Upper lobe of left lung (tissue), 6 donors: ENCODE measurements around the gene SORBS2. TPM values are rescaled to one million over a fixed set of nuclear protein-coding genes. Genes with fewer than 3 reads are reported as not detected.

Experiments used
- ATAC-seq, 2 donors: fragments of 200-7000 bp; cut with Tn5 transposase; one replicate each; pipeline ENCODE4 v1.9.1; 2022; ENCODE audit warnings: mild to moderate bottlenecking in 2 of 2, moderate library complexity in 2 of 2; ENCODE audit not compliant: low FRiP score in 2 of 2
- DNase-seq, 2 donors: peaks; one replicate each; pipeline ENCODE4 v3.0.0-alpha.2; 2019 to 2020
- H3K27ac ChIP-seq, 4 donors: fragments of 200-600 bp; sonication (generic); one replicate each; pipeline ENCODE4 v1.5.1; 2016 to 2019
- H3K27me3 ChIP-seq, 4 donors: fragments of 200-600 bp; sonication (generic); one replicate each; pipeline ENCODE4 v1.5.1; 2017 to 2019
- H3K36me3 ChIP-seq, 4 donors: fragments of 200-600 bp; sonication (generic); one replicate each; pipeline ENCODE4 v1.5.1; 2016 to 2019
- H3K4me1 ChIP-seq, 4 donors: fragments of 200-600 bp; sonication (generic); one replicate each; pipeline ENCODE4 v1.5.1; 2018 to 2019
- H3K4me3 ChIP-seq, 4 donors: fragments of 200-600 bp; sonication (generic); one replicate each; pipeline ENCODE4 v1.5.1; 2017 to 2019; ENCODE audit warnings: mild to moderate bottlenecking in 2 of 4, moderate library complexity in 1 of 4
- H3K9me3 ChIP-seq, 4 donors: fragments of 200-600 bp; sonication (generic); one replicate each; pipeline ENCODE4 v1.5.1; 2018 to 2019
- CTCF ChIP-seq, 6 experiments: fragments of 450-650 bp in 4 of 6; fragments of 200-600 bp in 2 of 6; sonication (generic) in 2 of 6; IDR thresholded peaks; one replicate each; pipeline ENCODE4 v1.5.1; 2016 to 2019; ENCODE audit warnings: antibody characterized with exemption in 6 of 6
- EP300 ChIP-seq, 4 donors: sonication (generic); formaldehyde crosslinking; IDR thresholded peaks; one replicate each; pipeline ENCODE4 v1.5.1; 2017; ENCODE audit warnings: antibody characterized with exemption in 4 of 4, control low read depth in 2 of 4
- POLR2A ChIP-seq, 4 donors: fragments of 450-650 bp; IDR thresholded peaks; one replicate each; pipeline ENCODE4 v1.5.1; 2016 to 2017; ENCODE audit warnings: antibody characterized with exemption in 4 of 4, mild to moderate bottlenecking in 2 of 4
- POLR2AphosphoS5 ChIP-seq, 2 donors: sonication (generic); formaldehyde crosslinking; IDR thresholded peaks; one replicate each; pipeline ENCODE4 v1.5.1; 2017; ENCODE audit warnings: antibody characterized with exemption in 2 of 2
- WGBS, 2 donors: methylation state at CpG; one replicate each; pipeline ENCODE4 v1.1.5; 2017 to 2018; 5-methylcytosine and 5-hydroxymethylcytosine counted together
- total RNA-seq, 6 donors: library from RNA; depleted of rRNA in 4 of 6; stranded (reverse); fragments of >200 nt in 4 of 6; gene quantifications; one replicate each; pipeline versions ENCODE4 v1.1.0 to v1.2.1, GENCODE V29; 2016 to 2021
- donor health status: DM: no; HTN: no; CAD: no; lungs with moderate emphysema.
- donor health status: DM: no; HTN: yes; CAD: no; lungs with severe emphysema.

Gene SORBS2
- total RNA-seq, 6 donors from 2014 or later: 35.4 to 83.2 (median 58.1) TPM

GRCh38 chr4:185608185-185608584 lies 203.8 kb downstream of the SORBS2 start:
- no peaks in the 10 kb centered on the region for H3K27me3 ChIP-seq
- DNase-seq: no peak
- no peaks in the 10 kb centered on the region for H3K9me3 ChIP-seq
- H3K4me3 ChIP-seq: no peak overlapping the region
- H3K36me3 ChIP-seq: no peaks in the 10 kb centered on the region
- H3K4me1 ChIP-seq: peaks cover 0 to 7% (median 2%) of the 10 kb centered on the region in 4 donors
- TF ChIP-seq EP300 (IDR thresholded peaks at IDR 0.05): no peak
- TF ChIP-seq POLR2A (IDR thresholded peaks at IDR 0.05): no peak
- no peak for TF ChIP-seq POLR2AphosphoS5 (IDR thresholded peaks at IDR 0.05)
- no peak for TF ChIP-seq CTCF (IDR thresholded peaks at IDR 0.05)
- ATAC-seq: no peak
- WGBS, 2 donors: 31 to 35% methylated on average over 4 of the region's 4 CpGs
- no peak overlapping the region for H3K27ac ChIP-seq

GRCh38 chr4:185602397-185602796 lies 209.6 kb downstream of the SORBS2 start:
- Histone ChIP-seq H3K9me3 (no peaks in the 10 kb centered on the region), H3K27me3 (no peaks in the 10 kb centered on the region), H3K36me3 (no peaks in the 10 kb centered on the region), H3K4me1 (no peaks in the 10 kb centered on the region), H3K27ac (no peak overlapping the region), H3K4me3 (no peak overlapping the region)
- DNase-seq: no peak
- 79 to 81% methylated on average over 3 of the region's 3 CpGs for WGBS, 2 donors
- no peak for ATAC-seq
- no peak for TF ChIP-seq POLR2AphosphoS5 (IDR thresholded peaks at IDR 0.05)
- TF ChIP-seq EP300 (IDR thresholded peaks at IDR 0.05): no peak
- TF ChIP-seq POLR2A (IDR thresholded peaks at IDR 0.05): no peak
- TF ChIP-seq CTCF (IDR thresholded peaks at IDR 0.05): no peak

GRCh38 chr4:185600801-185601434 lies 211.1 kb downstream of the SORBS2 start:
- Histone ChIP-seq H3K4me3 (no peak overlapping the region), H3K36me3 (no peaks in the 10 kb centered on the region), H3K4me1 (no peaks in the 10 kb centered on the region), H3K9me3 (no peaks in the 10 kb centered on the region), H3K27me3 (no peaks in the 10 kb centered on the region), H3K27ac (no peak overlapping the region)
- WGBS, 2 donors: 85 to 89% methylated on average over 9 of the region's 9 CpGs
- TF ChIP-seq POLR2A (IDR thresholded peaks at IDR 0.05): no peak
- no peak for TF ChIP-seq EP300 (IDR thresholded peaks at IDR 0.05)
- no peak for TF ChIP-seq CTCF (IDR thresholded peaks at IDR 0.05)
- no peak for TF ChIP-seq POLR2AphosphoS5 (IDR thresholded peaks at IDR 0.05)
- DNase-seq: no peak
- ATAC-seq: no peak

- no peak for TF ChIP-seq POLR2A (IDR thresholded peaks at IDR 0.05)
- TF ChIP-seq CTCF (IDR thresholded peaks at IDR 0.05): no peak
- TF ChIP-seq EP300 (IDR thresholded peaks at IDR 0.05): no peak
- no peak for TF ChIP-seq POLR2AphosphoS5 (IDR thresholded peaks at IDR 0.05)
- H3K36me3 ChIP-seq: no peaks in the 10 kb centered on the region
- H3K4me1 ChIP-seq: no peaks in the 10 kb centered on the region
- no peak overlapping the region for H3K27ac ChIP-seq
- H3K27me3 ChIP-seq: no peaks in the 10 kb centered on the region
- 81 to 90% methylated on average over 10 to 12 of the region's 12 CpGs for WGBS, 2 donors
- no peak overlapping the region for H3K4me3 ChIP-seq
- no peaks in the 10 kb centered on the region for H3K9me3 ChIP-seq
- ATAC-seq: peak in 1 of 2 donors; percentile 32
- DNase-seq: no peak
Observed at GRCh38 chr4:185599553-185600243, 212.3 kb downstream of the SORBS2 start.
